NCI-H524 treated with DMSO at 0.1 percent for 48 hours (cell line): ENCODE measurements around the gene KREMEN2.

Experiments
- DNase-seq: peaks from one replicate; lab custom pipeline; 2025; lab: John Stamatoyannopoulos, UW

Gene KREMEN2

DNA sequence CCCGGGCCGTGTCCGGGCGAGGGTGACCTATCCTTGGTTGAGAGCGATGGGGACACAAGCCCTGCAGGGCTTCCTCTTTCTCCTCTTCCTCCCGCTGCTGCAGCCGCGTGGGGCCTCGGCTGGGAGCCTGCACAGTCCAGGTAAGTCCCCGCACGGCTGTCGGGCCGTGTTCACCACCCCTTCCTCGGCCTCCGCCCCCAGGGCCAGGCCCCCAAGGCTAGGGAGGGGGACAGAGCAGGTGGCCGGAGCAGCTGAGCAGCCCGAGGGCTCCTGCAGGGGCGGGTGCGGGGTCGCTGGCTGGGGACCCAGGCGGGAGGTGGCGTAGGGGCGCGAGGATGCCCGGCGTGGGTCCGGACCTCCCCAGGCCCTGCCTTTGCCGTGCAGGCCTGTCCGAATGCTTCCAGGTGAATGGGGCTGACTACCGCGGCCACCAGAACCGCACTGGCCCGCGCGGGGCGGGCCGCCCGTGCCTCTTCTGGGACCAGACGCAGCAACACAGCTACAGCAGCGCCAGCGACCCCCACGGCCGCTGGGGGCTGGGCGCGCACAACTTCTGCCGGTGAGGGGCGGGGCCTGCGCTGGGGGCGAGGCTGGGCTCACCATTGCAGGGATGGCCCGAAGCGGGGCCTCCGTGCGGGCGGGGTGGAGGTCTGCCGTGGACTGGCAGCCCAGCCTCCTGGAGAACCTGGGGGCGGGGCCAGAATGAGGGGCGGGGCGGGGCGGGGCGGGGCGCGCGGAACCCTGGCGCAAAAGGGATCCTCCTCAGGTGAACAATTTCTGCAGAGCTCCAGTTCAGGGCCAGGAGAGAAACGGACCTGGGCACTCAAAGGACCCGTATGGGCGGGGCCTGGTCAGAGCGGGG lies 631 bp downstream of the KREMEN2 start:
- peak; percentile 52 for DNase-seq

DNA sequence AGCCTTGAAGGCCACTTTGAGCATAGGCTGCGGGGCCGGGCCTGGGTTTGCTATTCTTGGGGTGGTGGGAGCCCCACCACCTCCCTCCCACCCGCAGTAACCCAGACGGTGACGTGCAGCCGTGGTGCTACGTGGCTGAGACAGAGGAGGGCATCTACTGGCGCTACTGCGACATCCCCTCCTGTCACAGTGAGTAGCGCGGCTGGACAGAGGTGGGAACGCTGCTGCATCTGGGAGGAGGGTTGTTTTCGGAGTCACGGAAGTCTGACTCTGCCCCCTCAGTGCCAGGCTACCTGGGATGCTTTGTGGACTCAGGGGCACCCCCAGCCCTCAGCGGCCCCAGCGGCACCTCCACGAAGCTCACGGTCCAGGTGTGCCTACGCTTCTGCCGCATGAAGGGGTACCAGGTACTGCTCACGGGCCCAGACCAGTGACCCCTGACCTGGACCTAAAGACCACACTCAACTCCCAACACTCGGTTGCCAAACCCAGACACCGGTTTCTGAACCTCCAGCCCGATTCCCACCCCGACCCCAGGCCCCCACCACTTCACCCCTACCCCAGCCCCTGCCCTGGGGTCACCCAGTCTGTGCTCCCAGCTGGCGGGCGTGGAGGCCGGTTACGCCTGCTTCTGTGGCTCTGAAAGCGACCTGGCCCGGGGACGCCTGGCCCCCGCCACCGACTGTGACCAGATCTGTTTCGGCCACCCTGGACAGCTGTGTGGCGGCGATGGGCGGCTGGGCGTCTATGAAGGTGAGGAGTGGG lies 2.1 kb downstream of the KREMEN2 start:
- no peak for DNase-seq

DNA sequence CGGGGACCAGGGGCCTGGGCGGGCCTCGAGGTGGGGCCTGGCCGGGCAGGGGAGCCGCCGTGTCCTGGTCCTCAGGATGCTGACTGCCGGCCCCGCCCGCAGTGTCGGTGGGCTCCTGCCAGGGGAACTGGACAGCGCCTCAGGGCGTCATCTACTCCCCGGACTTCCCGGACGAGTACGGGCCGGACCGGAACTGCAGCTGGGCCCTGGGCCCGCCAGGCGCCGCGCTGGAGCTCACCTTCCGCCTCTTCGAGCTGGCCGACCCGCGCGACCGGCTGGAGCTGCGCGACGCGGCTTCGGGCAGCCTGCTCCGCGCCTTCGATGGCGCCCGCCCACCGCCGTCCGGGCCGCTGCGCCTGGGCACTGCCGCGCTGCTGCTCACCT lies 2.7 kb downstream of the KREMEN2 start:
- no peak for DNase-seq

DNA sequence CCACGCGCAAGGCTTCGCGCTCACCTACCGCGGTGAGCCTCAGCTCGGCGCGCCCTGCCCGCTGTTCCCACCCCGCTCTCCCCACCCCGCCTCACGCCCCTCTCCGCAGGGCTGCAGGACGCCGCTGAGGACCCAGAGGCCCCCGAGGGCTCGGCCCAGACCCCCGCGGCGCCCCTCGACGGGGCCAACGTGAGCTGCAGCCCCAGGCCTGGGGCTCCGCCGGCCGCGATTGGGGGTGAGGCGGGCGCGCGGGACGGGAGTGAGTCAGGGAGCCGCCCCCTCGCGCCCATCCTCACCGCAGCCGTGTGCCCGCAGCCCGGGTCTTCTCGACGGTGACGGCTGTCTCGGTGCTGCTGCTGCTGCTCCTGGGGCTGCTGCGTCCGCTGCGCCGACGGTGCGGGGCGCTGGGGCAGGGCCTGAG lies 3.1 kb downstream of the KREMEN2 start:
- no peak for DNase-seq

DNA sequence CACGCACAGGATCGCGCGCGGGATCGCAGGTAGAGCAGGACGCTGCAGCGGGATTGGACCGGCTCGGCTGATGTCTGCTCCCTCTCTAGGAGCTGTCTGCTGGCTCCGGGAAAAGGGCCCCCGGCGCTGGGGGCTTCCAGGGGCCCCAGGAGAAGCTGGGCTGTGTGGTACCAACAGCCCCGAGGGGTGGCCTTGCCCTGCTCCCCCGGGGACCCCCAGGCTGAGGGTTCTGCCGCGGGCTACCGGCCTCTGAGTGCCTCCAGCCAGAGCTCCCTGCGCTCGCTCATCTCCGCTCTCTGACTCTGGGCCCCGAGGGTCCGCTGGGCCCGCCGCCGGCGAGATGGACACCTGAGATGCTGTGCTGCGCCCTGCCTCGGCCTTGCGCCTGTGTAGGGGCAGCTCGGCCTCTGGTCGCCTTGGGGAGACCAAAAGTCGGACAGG lies 3.7 kb downstream of the KREMEN2 start:
- DNase-seq: no peak

DNA sequence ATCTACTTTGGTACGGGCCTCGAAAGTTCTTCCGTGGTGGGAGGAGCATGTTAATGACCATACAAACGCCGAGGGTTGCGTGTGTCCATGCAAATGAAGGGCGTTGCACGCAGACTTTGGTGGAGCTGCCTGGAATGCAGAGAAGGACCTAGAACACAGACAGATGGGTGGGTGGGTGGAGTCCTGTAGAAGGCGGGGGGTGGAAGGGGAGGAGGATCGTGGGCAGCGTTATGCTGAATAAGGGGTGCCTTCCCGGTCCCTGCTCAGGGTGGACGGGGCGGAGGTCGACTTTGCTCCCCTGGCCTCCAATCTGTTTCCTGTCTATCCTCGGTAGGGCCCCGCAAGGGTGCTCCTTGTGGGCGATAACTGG lies 4.3 kb downstream of the KREMEN2 start:
- DNase-seq: no peak

DNA sequence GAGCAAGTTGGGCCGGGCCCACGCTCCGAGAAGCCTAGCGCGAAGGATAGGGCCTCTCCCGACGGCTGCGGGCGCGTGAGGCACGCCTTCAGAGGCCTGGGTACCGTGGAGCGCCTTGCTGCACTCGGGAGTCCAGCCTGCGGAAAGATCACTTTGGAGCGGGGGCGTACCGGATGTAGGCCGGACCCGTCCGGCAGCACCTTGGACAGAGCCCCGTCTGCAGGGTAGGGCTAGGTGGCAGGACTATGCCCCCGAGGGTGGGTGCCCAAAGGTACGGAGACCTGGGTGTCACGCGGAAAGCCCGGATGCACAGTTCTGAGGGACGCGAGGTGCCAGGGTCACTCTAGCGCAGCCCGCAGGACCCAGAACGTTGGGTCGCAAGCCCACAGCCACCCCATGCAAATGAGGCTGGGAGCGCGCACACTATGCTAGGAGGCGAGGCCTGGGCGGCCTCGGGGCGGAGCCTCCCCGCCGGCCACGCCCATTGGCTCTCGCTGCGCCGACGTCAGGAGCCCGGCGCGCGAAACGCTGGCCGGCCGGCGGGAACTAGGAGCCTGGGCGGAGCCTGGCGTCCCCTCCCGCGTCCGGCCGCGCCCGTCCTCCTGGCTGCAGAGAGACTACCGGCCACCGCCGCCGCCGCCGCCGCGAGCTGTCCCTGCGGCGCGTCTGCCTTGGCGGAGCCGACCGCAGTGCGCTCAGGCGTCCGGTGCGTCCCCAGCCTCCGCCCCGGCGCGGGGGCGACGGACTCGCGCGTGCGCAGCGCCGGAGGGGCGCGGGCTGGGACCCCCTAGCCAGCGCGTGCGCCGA lies 4.9 kb downstream of the KREMEN2 start, which contains the start of gene PAQR4:
Gene PAQR4, plus strand, starts transcription at position 611 of the 807 bp plus-strand sequence. CDS start 327 bp downstream, outside the sequence.
- DNase-seq: peak; percentile 18

DNA sequence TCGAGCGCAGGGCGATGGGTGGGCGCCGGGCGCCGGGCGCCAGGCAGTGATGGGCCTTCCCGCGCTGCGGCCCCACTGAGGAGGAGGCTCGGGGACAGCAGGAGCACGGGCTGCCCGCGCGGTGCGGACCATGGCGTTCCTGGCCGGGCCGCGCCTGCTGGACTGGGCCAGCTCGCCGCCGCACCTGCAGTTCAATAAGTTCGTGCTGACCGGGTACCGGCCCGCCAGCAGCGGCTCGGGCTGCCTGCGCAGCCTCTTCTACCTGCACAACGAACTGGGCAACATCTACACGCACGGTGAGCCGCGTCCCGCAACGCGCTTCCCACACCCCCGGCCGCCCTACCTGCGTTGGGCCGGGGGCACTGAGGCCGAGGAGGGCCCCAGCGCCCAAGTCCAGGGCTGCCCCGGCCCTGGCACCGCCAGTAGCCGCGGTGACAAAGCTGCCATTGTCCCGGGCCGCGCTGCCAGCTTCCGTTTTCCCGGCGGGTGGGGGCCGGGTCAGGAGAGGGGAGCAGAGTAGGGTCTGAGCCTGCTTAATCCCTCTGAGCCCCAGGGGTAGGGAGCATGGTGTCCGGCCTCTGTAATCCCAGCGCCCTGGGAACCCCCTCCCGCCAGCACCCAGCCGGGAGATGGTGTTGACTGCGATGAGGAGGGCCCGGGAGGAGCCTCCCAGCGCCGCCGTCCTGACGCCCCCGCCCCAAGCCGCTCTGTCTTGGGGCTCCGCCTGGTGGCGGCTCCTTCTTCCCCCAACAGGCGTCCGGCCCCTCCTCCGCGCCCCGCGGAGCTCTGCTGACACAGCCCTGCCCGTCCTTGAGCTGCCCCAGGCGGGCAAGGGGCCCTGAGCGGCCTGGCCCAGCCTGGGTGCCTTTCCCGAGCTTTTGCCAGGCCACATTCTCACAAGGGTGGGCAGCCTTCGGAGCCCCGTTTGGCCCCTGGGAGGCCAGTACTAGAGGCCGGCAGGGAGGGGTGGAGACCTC lies 5.8 kb downstream of the KREMEN2 start:
- no peak for DNase-seq

DNA sequence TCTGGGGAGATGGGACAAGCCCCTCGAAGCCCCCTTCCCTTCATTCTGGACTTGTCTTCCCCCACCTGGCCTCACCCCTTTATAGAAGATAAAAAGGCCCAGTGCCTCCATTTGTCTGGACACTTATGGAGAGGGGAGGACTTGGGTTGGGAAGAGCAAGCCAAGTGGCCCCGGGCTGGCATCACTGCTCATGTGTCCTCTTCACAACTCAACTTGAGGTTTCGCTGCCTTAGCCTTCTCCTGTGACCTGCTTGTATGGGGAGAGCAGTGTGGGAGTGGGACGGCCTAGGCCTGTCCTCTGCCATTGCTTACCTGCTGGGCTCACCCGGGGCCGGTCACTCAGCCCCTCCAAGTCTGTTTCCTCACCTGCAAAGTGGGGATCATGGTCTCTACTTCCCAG lies 6.5 kb downstream of the KREMEN2 start:
- no peak for DNase-seq

DNA sequence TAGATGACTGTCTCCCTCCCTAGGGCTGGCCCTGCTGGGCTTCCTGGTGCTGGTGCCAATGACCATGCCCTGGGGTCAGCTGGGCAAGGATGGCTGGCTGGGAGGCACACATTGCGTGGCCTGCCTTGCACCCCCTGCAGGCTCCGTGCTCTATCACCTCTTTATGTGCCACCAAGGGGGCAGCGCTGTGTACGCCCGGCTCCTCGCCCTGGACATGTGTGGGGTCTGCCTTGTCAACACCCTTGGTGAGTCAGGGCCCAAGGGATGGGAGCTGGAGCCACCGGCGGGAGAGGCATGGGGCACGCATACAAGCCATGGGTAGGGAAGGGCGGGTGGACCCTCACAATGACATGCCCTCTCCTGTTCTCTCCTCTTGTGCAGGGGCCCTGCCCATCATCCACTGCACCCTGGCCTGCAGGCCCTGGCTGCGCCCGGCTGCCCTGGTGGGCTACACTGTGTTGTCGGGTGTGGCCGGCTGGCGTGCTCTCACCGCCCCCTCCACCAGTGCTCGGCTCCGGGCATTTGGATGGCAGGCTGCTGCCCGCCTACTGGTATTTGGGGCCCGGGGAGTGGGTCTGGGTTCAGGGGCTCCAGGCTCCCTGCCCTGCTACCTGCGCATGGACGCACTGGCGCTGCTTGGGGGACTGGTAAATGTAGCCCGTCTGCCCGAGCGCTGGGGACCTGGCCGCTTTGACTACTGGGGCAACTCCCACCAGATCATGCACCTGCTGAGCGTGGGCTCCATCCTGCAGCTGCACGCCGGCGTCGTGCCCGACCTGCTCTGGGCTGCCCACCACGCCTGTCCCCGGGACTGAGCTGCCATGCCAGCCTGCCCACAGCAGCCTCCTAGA lies 7.3 kb downstream of the KREMEN2 start:
- DNase-seq: no peak

DNA sequence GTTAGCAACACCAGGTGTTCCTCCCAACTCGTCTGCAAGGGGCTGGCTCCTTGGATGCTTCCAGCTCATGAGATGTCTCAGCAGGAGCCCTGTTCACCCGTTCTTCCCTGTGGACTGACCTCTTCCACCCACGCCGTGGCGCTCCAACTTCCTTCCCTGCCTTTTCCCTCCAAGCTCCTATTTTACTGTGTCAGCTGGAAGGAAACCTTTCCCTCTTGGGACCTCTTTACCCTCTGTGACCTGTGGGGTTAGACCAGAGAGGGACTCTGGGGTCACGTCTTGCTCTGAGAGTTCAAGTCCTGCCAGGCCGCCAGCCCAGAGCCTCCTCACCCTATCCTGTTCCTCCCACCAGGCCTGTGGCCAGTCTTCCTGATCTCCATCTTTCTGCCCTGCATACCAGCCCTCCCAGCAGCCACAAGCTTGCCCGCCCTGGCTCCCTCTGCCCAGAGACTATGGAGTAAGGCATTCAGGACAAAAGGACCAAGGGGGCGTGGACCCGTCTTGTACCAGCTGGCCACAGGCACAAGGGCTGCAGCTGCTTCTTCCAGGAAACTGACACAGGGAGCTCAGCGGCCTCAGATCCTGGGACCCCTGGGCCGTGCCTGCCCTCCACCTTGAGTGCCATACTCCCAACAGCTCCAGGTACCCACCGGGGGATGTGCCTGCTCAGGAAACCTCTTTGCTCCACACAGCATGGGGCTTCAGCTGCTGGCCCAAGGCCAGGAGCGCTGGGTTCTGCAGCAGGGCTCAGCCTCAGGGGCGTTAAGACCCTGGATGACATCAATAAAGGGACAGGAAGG lies 8.1 kb downstream of the KREMEN2 start:
- no peak for DNase-seq

DNA sequence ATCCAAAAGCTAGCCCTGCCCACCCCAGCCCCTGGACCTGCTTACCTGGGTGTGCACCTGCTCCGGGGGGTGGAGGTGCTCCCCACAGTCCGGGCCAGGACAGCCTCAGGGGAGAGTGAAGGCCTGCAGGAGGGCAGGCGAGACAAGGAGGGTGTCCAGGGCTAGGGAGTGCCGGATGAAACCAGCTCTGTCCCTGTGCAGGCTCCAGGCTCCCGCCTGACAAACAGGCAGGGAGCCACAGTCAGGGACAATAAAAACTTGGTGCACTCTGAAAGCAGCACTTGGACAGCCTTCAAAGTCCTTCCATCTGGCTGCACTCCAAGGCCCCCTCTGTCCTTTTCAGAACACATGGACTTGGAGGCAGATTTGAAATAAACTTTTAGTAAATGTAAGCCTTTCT lies 9.0 kb downstream of the KREMEN2 start:
- DNase-seq: no peak

DNA sequence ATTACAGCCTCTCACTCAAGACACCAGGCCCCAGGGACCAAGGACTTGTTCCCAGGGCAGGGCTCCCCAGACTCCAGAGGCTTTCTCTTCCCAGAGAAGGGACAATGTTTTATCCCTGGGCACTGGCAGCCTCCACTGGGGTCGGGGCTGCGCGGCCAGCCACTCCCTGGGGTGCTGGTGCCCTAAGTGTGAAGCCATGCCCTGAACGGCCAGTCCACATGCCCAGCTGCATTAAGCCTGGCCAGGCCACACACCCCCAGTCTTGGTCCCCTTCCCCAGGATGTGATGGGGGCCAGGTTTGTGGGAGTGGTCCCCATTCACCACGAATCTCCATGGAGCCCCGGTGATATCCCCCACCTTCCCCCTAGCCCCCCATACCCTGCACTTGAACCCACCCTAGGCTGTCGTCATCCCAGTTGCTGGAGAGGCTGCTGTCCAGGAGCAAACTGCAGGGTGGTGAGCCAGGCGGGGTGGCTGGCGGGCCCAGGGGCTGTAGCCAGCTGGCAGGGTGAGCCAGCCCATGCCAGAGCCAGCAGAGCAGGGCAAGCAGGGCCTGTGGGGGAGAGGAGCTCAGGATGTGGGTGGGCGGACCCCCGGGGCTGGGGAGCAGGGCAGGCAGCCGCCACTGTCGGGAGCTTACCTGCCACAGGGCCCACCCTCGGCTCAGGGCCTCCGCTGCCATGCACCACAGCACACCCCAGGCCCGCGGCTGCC lies 9.7 kb downstream of the KREMEN2 start:
- DNase-seq: no peak

DNA sequence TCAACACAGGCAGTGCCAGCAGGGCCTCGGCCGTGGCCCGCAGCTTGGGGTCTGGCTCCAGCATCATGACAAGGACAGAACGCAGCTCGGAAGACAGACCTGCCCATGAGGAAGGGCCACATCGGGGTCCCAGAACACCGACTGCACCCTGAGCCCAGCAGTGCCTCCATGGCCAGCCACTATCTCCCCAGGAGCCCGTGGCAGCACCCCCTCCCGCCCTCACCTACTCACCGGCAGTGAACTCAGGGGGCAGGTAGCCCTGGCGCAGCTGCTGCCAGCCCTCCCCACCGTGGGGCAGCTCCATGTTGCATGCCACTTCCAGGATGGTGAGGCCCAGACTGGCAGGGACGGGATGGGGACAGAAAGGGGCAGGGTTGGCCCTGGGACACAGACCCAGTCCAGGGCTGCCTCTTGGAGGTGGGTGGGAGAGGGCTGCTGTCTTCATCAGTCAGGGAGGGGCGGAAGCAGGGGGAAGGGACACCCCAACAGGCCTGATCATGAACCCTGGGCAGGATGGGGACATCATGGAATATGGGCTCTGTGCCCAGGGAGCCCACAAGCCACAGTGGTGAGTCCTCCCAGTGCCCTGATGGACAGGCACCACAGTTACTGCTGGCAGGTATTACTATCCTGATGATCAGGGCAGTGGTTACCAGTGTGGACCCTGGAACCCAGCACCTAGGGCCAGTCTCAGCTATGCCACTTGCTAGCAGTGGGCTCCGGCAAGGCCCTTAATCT lies 10.4 kb downstream of the KREMEN2 start:
- DNase-seq: no peak

DNA sequence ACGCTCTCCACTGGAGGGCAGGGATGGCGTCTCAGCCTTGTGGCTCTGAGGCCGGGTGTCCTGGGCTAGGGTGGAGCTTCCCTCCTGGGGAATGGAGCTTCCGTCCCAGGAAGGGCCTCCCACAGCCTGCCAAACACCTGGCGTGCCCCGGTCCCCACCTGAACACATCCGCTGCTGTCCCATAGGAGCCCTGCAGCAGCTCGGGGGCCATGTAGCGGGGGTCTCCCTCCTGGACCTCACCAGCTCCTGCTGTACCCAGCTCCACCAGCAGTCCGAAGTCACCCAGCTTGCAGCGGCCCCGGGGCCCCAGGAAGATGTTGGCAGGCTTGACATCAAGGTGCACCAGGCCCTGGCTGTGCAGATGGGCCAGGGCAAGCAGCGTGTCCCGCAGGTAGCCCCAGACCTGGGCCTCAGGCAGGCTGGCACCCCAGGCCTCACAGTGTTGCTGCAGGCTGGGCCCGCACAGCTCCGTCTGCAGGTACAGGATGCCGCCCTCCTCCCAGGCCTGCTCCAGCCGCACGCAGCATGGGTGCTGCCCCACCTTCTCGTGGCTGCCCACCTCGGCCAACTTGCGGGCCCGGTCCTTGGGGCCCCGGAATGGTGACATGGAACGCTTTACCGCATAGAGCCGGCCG lies 11.2 kb downstream of the KREMEN2 start:
- DNase-seq: no peak

DNA sequence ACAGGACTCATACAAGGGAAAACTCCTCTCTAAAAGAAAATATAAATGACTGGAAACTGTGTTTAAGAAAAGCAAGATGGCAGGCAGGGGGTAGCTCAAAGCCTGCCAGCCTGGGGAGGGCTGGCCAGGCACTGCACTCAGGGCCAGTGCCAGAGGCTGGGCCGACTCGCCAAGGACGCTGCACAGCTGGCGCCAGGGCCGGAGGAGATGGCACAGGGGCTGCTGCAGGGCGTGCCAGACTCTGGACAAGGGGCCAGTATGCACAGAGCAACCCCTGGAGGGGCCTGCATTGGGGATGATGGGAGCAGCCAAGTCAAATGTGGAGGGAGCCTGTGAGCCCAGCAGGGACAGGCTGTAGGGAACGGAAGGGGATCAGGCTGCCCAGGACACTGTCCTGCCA lies 12.1 kb downstream of the KREMEN2 start:
- no peak for DNase-seq

DNA sequence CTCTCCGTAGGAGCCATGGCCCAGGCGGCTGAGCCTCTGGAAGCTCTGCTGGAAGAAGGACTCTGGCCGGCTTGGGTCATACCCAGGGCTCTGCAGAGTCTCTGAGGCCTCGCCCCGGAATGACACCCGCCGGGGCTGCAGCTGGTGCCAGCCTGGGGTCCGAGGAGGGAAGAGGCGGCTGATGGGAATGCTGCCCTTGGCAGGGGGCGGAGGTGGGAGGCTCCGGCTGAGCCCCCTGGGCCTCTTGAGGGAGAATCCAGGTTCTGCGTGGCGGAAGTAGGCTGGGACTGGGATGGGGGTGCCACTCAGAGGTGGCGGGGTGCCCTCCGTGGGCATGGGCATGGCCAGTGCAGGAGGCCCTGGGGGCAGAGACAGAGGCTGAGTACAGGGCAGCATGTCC lies 12.6 kb downstream of the KREMEN2 start:
- DNase-seq: no peak

DNA sequence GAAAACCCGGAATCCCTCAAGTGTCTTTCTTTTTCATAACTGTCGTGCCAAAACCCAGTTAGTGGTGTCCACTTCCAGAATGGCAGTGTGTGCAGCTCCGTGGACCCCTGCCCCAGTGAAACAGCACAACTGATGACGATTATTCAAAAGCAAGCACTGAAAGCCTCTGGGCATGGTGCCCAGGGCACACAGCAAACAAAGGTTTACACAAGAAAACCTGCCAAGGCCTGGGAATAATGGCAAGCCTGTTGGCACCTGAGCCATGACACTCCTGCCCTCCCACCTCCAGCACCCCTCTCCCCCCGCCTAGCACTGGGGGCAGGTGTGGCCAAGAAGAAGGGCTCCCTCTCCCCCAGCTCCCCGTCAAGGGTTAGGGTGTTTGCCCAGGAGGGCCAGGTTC lies 13.4 kb downstream of the KREMEN2 start:
- no peak for DNase-seq
